GM13976 (cell line): ENCODE data around the gene SORBS2.

ENCODE experiments used
- DNase-seq: peaks from one replicate; pipeline ENCODE4 v3.0.0; 2012; ENCODE audit warnings: low spot score
- CTCF ChIP-seq: IDR thresholded peaks from 2 replicates; pipeline ENCODE4 v1.5.1; 2012; ENCODE audit warnings: borderline replicate concordance, mild to moderate bottlenecking; ENCODE audit not compliant: insufficient read depth; ENCODE audit errors: extremely low read depth, missing control alignments, control extremely low read depth
- in situ Hi-C: fragments of 300-500 bp; cut with MboI; formaldehyde crosslinking; loops from one replicate; pipeline ENCODE4 v1.12.0; 2022; ENCODE audit warnings: low sequenced_read_pairs, mixed read lengths, inconsistent platforms; ENCODE audit not compliant: unreplicated experiment

SORBS2 gene

DNA sequence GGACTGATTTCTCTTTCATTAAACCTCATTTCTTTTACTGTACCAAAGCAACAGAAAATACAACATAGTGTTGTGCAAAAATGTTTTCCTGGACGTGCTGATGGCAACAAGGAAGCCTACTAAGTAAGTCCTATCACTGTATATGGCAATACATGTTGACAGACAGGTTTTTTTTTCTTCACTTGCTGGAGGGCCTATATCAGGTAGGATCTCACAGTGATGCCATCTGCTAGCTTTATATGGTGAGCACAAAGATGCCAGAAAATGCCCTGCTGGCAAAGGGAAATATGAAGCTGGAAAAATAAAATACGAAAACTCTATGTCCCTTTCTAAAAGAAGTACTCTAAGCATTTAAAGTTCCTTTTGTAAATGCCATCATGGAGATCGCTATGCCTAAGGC is 157.7 kb downstream of the SORBS2 start:
- DNase-seq, result no peak
- TF ChIP-seq CTCF, result no peak
- in situ Hi-C loops, result no loop called here

DNA sequence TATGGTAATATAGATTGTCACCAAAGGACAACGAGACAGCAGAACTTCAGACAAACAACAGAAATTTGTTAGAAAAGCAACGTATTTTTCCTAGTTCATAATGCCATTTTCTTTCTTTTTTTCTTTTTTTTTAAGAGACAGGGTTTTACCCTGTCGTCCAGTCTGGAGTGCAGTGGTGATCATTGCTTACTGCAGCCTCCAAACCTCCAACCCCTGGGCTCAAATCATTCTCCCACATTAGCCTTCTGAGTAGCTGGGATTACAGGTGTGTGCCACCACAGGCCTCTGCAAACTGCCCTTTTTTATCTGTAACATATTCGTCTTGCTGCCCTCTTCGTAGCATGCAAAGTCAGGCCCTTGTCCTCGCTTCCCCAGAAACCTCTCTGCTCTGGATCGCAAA is 160.1 kb downstream of the SORBS2 start:
- no peak for DNase-seq
- TF ChIP-seq CTCF, result no peak
- in situ Hi-C loops, result no loop called here

DNA sequence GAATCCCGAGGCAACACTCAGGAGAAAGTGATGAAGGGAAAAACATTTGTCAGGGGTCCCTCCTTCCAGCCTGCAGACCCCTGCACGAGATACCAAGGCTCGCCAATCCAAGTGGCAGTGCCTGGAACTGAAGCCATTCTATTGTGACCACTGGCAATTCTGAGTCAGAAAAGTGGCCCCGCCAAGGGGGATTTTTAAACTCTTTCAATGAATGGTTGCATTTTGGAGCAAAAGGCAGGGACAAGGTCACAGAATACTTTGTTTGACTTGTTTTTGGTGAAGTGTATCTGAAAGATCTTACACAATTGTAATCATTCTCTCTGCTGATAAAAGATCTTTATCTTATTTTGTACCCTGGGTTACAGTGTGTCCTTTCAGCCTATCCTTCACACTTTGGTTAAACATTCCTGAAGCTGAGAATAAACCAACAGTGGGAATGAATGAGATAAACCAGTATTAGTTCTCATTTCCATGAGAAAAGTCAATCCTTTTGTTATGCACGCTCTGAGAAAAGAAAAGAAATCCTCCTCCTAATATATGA is 160.8 kb downstream of the SORBS2 start:
- in situ Hi-C loops, result no loop called here
- TF ChIP-seq CTCF, result no peak
- DNase-seq, result no peak

DNA sequence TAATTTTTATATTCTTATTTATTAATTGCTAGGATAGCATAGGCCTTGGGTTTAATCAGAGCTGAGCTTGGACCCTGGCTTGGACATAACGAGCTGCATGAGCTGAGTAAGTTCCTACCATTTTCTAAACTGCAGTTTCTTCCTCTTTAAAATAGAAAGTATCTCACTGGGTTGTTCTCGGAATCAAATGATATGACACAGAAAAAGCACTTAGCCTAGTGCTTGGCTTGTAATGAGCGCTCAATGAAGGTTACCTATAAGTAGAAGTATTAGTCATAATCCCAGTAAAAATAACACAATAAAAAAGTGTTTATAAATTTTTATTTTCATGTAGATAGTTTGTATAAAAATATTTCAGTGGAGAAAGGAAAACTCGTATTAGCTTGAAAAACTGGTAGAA is 163.4 kb downstream of the SORBS2 start:
- in situ Hi-C loops, result loop anchor here (10.0 kb wide), 1 partner anchor 366 kb away; no protein-coding TSS in a partner anchor
- no peak for TF ChIP-seq CTCF
- no peak for DNase-seq

DNA sequence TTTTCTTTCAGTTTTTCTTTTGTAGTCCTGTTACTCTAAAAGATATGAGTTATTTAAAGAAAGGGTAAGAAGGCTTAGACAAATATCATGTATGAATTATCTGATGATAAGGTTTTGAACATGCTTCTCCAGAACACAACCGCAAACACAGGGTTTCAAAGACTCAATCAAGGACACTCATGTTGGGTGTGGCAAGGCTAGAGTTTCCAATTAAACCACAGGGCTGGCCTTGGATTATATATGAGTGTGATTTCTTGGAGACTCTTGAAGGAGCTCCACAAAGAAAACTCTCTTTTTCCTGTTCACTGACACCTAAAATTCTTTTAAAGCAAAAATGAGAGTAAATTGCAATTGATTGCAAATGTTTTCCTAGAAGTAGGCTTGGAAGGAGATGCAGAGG is 166.6 kb downstream of the SORBS2 start:
- in situ Hi-C loops, result loop anchor here (10.0 kb wide), 1 partner anchor 369 kb away; no protein-coding TSS in a partner anchor
- no peak for TF ChIP-seq CTCF
- DNase-seq, result no peak

DNA sequence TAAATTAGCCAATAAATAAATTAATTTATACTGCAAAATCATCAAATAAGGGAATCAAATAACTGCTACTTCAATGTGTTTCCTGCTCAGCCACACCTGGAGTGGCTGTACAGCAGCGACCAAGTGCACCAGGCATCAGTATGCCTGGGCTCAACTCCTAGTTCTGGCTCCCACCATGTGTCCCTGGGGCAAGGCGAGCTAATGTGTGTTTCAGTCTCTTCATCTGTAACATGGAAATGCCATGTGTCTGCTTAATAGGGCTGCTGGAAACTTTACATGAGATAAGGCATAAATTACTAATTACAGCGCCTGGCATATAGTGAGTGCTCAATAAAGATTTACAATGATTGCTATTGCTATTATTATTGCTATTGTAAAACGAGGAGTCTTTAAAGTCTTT is 167.6 kb downstream of the SORBS2 start:
- in situ Hi-C loops, result loop anchor here (10.0 kb wide), 1 partner anchor 370 kb away; no protein-coding TSS in a partner anchor
- DNase-seq, result no peak
- no peak for TF ChIP-seq CTCF
